ENCODE results near the gene GALNT2. TPM values are rescaled to one million over a fixed set of nuclear protein-coding genes. Genes with fewer than 3 reads are reported as not detected.
A peak's percentile ranks its signal among the peaks of the same experiment; 100 is the strongest.

GALNT2 gene
- total and polyA plus RNA-seq, 2 of the 13 experiments (the other 11 are each of a cell fraction or from before 2014, with no cell fraction given) = 39.3 to 39.6 TPM

DNA sequence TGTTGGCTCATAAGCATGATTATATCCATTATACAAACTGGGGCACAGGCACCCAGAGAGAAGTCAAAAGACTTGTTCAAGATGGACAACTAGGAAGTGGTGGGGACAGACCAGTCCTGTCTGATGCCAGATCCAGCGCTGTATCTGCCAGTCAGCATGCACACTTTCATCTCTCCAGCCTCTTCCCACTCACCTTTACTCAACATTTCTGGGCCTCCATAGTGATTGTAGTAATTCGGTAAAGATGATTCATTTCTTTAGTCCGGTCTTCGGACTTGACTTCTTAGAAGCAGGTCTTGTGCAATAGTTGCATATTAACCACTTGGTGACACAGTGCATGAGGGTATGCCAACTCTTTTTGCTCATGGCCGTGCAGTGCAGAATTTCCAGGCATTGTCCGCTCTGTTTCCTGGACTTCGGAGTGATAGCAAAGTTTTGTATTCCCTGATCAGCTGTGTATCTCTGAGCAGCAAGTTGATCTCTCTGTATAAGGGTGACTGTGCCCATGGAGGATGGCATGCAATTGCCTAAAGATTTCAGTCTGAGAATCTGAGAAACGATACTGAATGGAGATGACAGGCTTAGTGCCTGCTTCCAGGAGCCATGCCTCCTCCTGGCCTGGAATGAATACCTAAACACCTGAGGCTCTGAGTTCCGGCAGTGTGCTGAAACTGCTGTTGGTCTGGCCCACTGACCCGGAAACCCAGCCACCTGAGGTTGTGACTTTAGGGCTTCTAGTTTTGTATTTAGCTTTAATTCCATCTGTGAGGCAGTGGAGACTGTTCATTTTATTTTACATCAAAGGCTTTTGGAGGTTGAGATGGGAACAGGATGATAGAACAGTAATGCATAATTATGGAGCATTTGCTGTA lies 39.0 kb downstream of the GALNT2 start (continued):
- TF ChIP-seq, protein P1, sequence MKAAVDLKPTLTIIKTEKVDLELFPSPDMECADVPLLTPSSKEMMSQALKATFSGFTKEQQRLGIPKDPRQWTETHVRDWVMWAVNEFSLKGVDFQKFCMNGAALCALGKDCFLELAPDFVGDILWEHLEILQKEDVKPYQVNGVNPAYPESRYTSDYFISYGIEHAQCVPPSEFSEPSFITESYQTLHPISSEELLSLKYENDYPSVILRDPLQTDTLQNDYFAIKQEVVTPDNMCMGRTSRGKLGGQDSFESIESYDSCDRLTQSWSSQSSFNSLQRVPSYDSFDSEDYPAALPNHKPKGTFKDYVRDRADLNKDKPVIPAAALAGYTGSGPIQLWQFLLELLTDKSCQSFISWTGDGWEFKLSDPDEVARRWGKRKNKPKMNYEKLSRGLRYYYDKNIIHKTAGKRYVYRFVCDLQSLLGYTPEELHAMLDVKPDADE (CRISPR knock-in tag; IDR thresholded peaks at IDR 0.05) = no peak
- TF ChIP-seq, protein P2, sequence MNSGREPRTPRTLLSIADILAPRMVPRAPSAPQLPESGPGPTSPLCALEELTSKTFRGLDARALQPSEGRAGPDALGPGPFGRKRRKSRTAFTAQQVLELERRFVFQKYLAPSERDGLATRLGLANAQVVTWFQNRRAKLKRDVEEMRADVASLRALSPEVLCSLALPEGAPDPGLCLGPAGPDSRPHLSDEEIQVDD (CRISPR knock-in tag; IDR thresholded peaks at IDR 0.05; ENCODE audit: borderline replicate concordance) = no peak
- TF ChIP-seq, protein P3, sequence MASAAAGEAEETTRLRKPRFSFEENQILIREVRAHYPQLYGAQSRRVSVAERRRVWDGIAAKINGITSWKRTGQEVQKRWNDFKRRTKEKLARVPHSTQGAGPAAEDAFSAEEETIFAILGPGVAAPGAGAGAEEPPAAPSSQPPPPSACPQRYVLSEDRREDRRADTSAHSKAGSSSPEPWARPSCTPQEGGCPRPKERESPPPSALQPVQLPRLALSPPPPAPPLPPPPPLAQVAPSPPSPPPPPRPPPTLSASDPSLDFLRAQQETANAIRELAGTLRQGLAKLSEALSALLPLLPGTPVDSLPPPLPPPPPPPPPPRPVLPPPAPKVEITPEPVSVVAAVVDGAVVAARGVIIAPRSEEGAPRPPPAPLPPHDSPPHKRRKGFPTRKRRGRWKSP (CRISPR knock-in tag; IDR thresholded peaks at IDR 0.05) = peak; percentile 54; the same call in 1 of the 2 replicates
- TF ChIP-seq, protein P4, sequence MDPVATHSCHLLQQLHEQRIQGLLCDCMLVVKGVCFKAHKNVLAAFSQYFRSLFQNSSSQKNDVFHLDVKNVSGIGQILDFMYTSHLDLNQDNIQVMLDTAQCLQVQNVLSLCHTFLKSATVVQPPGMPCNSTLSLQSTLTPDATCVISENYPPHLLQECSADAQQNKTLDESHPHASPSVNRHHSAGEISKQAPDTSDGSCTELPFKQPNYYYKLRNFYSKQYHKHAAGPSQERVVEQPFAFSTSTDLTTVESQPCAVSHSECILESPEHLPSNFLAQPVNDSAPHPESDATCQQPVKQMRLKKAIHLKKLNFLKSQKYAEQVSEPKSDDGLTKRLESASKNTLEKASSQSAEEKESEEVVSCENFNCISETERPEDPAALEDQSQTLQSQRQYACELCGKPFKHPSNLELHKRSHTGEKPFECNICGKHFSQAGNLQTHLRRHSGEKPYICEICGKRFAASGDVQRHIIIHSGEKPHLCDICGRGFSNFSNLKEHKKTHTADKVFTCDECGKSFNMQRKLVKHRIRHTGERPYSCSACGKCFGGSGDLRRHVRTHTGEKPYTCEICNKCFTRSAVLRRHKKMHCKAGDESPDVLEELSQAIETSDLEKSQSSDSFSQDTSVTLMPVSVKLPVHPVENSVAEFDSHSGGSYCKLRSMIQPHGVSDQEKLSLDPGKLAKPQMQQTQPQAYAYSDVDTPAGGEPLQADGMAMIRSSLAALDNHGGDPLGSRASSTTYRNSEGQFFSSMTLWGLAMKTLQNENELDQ (CRISPR knock-in tag; IDR thresholded peaks at IDR 0.05; ENCODE audit: borderline replicate concordance) = no peak
- no peak for TF ChIP-seq ZNF75D (CRISPR knock-in tag; IDR thresholded peaks at IDR 0.05; ENCODE audit: borderline replicate concordance)
- TF ChIP-seq, protein P5, sequence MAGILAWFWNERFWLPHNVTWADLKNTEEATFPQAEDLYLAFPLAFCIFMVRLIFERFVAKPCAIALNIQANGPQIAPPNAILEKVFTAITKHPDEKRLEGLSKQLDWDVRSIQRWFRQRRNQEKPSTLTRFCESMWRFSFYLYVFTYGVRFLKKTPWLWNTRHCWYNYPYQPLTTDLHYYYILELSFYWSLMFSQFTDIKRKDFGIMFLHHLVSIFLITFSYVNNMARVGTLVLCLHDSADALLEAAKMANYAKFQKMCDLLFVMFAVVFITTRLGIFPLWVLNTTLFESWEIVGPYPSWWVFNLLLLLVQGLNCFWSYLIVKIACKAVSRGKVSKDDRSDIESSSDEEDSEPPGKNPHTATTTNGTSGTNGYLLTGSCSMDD (CRISPR knock-in tag; IDR thresholded peaks at IDR 0.05) = no peak
- TF ChIP-seq TP53 (CRISPR knock-in tag; conservative IDR thresholded peaks at IDR 0.05) = no peak
- TF ChIP-seq ZNF124 (CRISPR knock-in tag; IDR thresholded peaks at IDR 0.05) = no peak
- TF ChIP-seq, protein P6, sequence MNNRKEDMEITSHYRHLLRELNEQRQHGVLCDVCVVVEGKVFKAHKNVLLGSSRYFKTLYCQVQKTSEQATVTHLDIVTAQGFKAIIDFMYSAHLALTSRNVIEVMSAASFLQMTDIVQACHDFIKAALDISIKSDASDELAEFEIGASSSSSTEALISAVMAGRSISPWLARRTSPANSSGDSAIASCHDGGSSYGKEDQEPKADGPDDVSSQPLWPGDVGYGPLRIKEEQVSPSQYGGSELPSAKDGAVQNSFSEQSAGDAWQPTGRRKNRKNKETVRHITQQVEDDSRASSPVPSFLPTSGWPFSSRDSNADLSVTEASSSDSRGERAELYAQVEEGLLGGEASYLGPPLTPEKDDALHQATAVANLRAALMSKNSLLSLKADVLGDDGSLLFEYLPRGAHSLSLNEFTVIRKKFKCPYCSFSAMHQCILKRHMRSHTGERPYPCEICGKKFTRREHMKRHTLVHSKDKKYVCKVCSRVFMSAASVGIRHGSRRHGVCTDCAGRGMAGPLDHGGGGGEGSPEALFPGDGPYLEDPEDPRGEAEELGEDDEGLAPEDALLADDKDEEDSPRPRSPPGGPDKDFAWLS (CRISPR knock-in tag; IDR thresholded peaks at IDR 0.05; ENCODE audit: borderline replicate concordance) = no peak
- TF ChIP-seq SNRNP70 (IDR thresholded peaks at IDR 0.05; ENCODE audit: low read depth, low read length) = no peak
- 0 out of 2 replicates have a peak, but pooled peaks have one; percentile 21 for TF ChIP-seq MED13 (CRISPR knock-in tag; IDR thresholded peaks at IDR 0.05)
- TF ChIP-seq ZIK1 (CRISPR knock-in tag; IDR thresholded peaks at IDR 0.05; ENCODE audit: borderline replicate concordance, low read depth) = 0 out of 2 replicates have a peak, but pooled peaks have one; percentile 24
- TF ChIP-seq ZSCAN29 (CRISPR knock-in tag; conservative IDR thresholded peaks at IDR 0.05) = peak; percentile 80; the same call in 1 of the 2 replicates
- TF ChIP-seq, protein P7, sequence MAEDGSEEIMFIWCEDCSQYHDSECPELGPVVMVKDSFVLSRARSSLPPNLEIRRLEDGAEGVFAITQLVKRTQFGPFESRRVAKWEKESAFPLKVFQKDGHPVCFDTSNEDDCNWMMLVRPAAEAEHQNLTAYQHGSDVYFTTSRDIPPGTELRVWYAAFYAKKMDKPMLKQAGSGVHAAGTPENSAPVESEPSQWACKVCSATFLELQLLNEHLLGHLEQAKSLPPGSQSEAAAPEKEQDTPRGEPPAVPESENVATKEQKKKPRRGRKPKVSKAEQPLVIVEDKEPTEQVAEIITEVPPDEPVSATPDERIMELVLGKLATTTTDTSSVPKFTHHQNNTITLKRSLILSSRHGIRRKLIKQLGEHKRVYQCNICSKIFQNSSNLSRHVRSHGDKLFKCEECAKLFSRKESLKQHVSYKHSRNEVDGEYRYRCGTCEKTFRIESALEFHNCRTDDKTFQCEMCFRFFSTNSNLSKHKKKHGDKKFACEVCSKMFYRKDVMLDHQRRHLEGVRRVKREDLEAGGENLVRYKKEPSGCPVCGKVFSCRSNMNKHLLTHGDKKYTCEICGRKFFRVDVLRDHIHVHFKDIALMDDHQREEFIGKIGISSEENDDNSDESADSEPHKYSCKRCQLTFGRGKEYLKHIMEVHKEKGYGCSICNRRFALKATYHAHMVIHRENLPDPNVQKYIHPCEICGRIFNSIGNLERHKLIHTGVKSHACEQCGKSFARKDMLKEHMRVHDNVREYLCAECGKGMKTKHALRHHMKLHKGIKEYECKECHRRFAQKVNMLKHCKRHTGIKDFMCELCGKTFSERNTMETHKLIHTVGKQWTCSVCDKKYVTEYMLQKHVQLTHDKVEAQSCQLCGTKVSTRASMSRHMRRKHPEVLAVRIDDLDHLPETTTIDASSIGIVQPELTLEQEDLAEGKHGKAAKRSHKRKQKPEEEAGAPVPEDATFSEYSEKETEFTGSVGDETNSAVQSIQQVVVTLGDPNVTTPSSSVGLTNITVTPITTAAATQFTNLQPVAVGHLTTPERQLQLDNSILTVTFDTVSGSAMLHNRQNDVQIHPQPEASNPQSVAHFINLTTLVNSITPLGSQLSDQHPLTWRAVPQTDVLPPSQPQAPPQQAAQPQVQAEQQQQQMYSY (CRISPR knock-in tag; IDR thresholded peaks at IDR 0.05) = no peak
- TF ChIP-seq KDM6A (CRISPR knock-in tag; IDR thresholded peaks at IDR 0.05; ENCODE audit: low read depth) = peak; percentile 74
- no peak for TF ChIP-seq EZH2 (conservative IDR thresholded peaks at IDR 0.05; ENCODE audit: low read depth, low read length)

All from HepG2 (cell line).